K562 (cell line): Measurements from ENCODE around the gene TMC1. TPM values are rescaled to one million over a fixed set of nuclear protein-coding genes. Genes with fewer than 3 reads are reported as not detected.
A peak's percentile ranks its signal among the peaks of the same experiment; 100 is the strongest.

Source experiments
- ATAC-seq: fragments of 200-7000 bp; cut with Tn5 transposase; 3 replicates; pipeline ENCODE4 v1.9.1; 2020; ENCODE audit warnings: moderate library complexity
- BruUV-seq: library from RNA; stranded (reverse); fragments of 400-500 nt; replicated peaks from 2 replicates; lab custom pipeline; 2021; lab: Mats Ljungman, UMichigan
- CTCF ChIA-PET: fragments of 300-600 bp; formaldehyde crosslinking; extraction: SDS; loops from one replicate; lab custom pipeline; 2021; ENCODE audit warnings: low intra/inter-chr PET ratio; lab: Yijun Ruan, JAX
- POLR2A ChIA-PET: fragments of 300-600, 350-650 bp; sonication (Branson Sonifier 250); formaldehyde crosslinking; extraction: SDS; loops from one replicate; lab custom pipeline; 2021; ENCODE audit warnings: antibody characterized with exemption, inconsistent platforms; lab: Yijun Ruan, JAX
- DNase-seq, 4 experiments: peaks; one replicate each; pipeline versions ENCODE4 v3.0.0 to v3.0.0-alpha.2; 2011 to 2018; ENCODE audit warnings: low spot score in 3 of 4, mixed read lengths in 3 of 4; ENCODE audit errors: extremely low read depth in 1 of 4
- FAIRE-seq: peaks from 2 replicates; lab custom pipeline; 2011; peaks lifted over from hg19 to GRCh38; lab: Jason Lieb, UNC
- H2AFZ ChIP-seq: 2 replicates; pipeline ENCODE4 v1.6.0; 2011; ENCODE audit warnings: low read depth, low read length, control low read depth, inconsistent platforms
- H3K27ac ChIP-seq: fragments of 200-600 bp; 3 replicates; pipeline ENCODE4 v1.8.0; 2011; ENCODE audit warnings: low read depth, mild to moderate bottlenecking, control low read depth, inconsistent platforms, low read length, moderate library complexity, mixed read lengths; ENCODE audit errors: extremely low read depth
- H3K27me3 ChIP-seq, 2 experiments: fragments of 300-600 bp in 1 of 2; 2 replicates in 1 of 2; 3 replicates in 1 of 2; pipeline versions ENCODE4 v1.6.0 to v1.8.0; 2011; ENCODE audit warnings: inconsistent platforms in 2 of 2, low read length in 2 of 2, mild to moderate bottlenecking in 1 of 2, mixed read lengths in 1 of 2, moderate library complexity in 1 of 2; ENCODE audit not compliant: control insufficient read depth in 2 of 2, insufficient read depth in 2 of 2
- H3K36me3 ChIP-seq: fragments of 300-600 bp; 3 replicates; pipeline ENCODE4 v1.8.0; 2011; ENCODE audit warnings: mild to moderate bottlenecking, low read length, inconsistent platforms; ENCODE audit not compliant: control insufficient read depth, insufficient read depth
- H3K4me1 ChIP-seq, 2 experiments: fragments of 200-600 bp in 1 of 2; replicated peaks in 1 of 2; 2 replicates in 1 of 2; 3 replicates in 1 of 2; pipeline versions ENCODE4 v1.5.1 to v1.8.0; 2011; ENCODE audit warnings: inconsistent platforms in 2 of 2, low read length in 2 of 2, mild to moderate bottlenecking in 1 of 2, mixed read lengths in 1 of 2, moderate library complexity in 1 of 2; ENCODE audit not compliant: control insufficient read depth in 2 of 2, insufficient read depth in 2 of 2
- H3K4me2 ChIP-seq: 2 replicates; pipeline ENCODE4 v1.6.1; 2011; ENCODE audit warnings: low read length, control low read depth, inconsistent platforms, mixed read lengths; ENCODE audit not compliant: insufficient read depth
- H3K4me3 ChIP-seq: fragments of 200-600 bp; sonication (generic), shearing (Covaris generic); 2 replicates; pipeline ENCODE4 v1.5.1; 2016; ENCODE audit warnings: control low read depth, inconsistent platforms
- H3K79me2 ChIP-seq: fragments of 200-600 bp; 3 replicates; pipeline ENCODE4 v1.8.0; 2011; ENCODE audit warnings: low read length, inconsistent platforms; ENCODE audit not compliant: control insufficient read depth, insufficient read depth
- H3K9ac ChIP-seq, 2 experiments: 2 replicates each; pipeline versions ENCODE4 v1.6.0 to v1.6.1; 2011; ENCODE audit warnings: low read depth in 2 of 2, low read length in 2 of 2, control low read depth in 1 of 2, inconsistent platforms in 1 of 2, mild to moderate bottlenecking in 1 of 2, mixed read lengths in 1 of 2; ENCODE audit not compliant: insufficient read depth in 1 of 2
- H3K9me1 ChIP-seq: one replicate; pipeline ENCODE4 v1.6.0; 2011; ENCODE audit warnings: inconsistent platforms, mild to moderate bottlenecking, low read length, moderate library complexity; ENCODE audit not compliant: control insufficient read depth, insufficient read depth
- H3K9me3 ChIP-seq: replicated peaks from 2 replicates; pipeline ENCODE4 v1.5.1; 2011; ENCODE audit warnings: low read depth, low read length, inconsistent platforms; ENCODE audit not compliant: control insufficient read depth, insufficient read depth
- H4K20me1 ChIP-seq: replicated peaks from 2 replicates; pipeline ENCODE4 v1.6.1; 2011; ENCODE audit warnings: low read length, inconsistent platforms, mixed read lengths; ENCODE audit not compliant: control insufficient read depth, insufficient read depth
- ARID2 ChIP-seq: fragments of 450-650 bp; IDR thresholded peaks from 2 replicates; pipeline ENCODE4 v1.6.1; 2017; ENCODE audit warnings: antibody characterized with exemption, mild to moderate bottlenecking
- ATF7 ChIP-seq: fragments of 450-650 bp; IDR thresholded peaks from 2 replicates; pipeline ENCODE4 v1.7.1; 2014; ENCODE audit warnings: mild to moderate bottlenecking, moderate library complexity
- BACH1 ChIP-seq: fragments of 200-800 bp; sonication (Bioruptor generic); IDR thresholded peaks from 2 replicates; pipeline ENCODE4 v1.6.1; 2016; ENCODE audit warnings: missing genetic modification characterization, missing compliant biosample characterization
- BHLHE40 ChIP-seq: IDR thresholded peaks from 2 replicates; pipeline ENCODE4 v1.6.1; 2011; ENCODE audit warnings: low read length, improper control_type of control experiment
- CC2D1A ChIP-seq: fragments of 450-650 bp; IDR thresholded peaks from 2 replicates; pipeline ENCODE4 v1.6.1; 2017; ENCODE audit warnings: mild to moderate bottlenecking
- ELF4 ChIP-seq: fragments of 450-650 bp; formaldehyde crosslinking; IDR thresholded peaks from 2 replicates; pipeline ENCODE4 v1.4.0; 2022; ENCODE audit warnings: missing genetic modification characterization
- FOXA3 ChIP-seq, 2 experiments: fragments of 450-650 bp in 1 of 2; sonication (generic) in 1 of 2; formaldehyde crosslinking; IDR thresholded peaks in 1 of 2; conservative IDR thresholded peaks in 1 of 2; 2 replicates each; pipeline versions ENCODE4 v1.4.0 to v1.8.0; 2020 to 2022; ENCODE audit warnings: mild to moderate bottlenecking in 2 of 2, missing genetic modification reagents in 1 of 2
- GATA2 ChIP-seq: sonication (generic); formaldehyde crosslinking; IDR thresholded peaks from 2 replicates; pipeline ENCODE4 v1.4.0; 2020; ENCODE audit warnings: mild to moderate bottlenecking, missing genetic modification reagents
- HNRNPL ChIP-seq: fragments of 200-400 bp; formaldehyde crosslinking; IDR thresholded peaks from 2 replicates; pipeline ENCODE4 v1.6.1; 2017; ENCODE audit warnings: low read depth, mild to moderate bottlenecking, low read length
- SIRT6 ChIP-seq: IDR thresholded peaks from one replicate; pipeline ENCODE4 v1.6.1; 2012; ENCODE audit warnings: low read depth, mild to moderate bottlenecking, control low read depth, inconsistent platforms, low read length, moderate library complexity
- SMC3 ChIP-seq: conservative IDR thresholded peaks from 2 replicates; pipeline ENCODE4 v1.6.1; 2011; ENCODE audit warnings: low read depth, low read length, improper control_type of control experiment; ENCODE audit not compliant: insufficient read depth
- ZNF274 ChIP-seq: IDR thresholded peaks from 2 replicates; pipeline ENCODE4 v1.6.1; 2011; ENCODE audit warnings: low read depth, mild to moderate bottlenecking, low read length, moderate library complexity, borderline replicate concordance
- WGBS: fragments of 100-300 bp; shearing (Covaris generic); methylation state at CpG from one replicate; pipeline ENCODE4 v1.1.6; 2016; ENCODE audit warnings: low coverage, mixed read lengths; ENCODE audit not compliant: insufficient coverage; ENCODE audit errors: missing lambda C conversion rate; 5-methylcytosine and 5-hydroxymethylcytosine counted together
- in situ Hi-C: fragments of 300-500 bp; cut with MboI; formaldehyde crosslinking; loops from 4 replicates; pipeline ENCODE4 v1.15.0; 2018; ENCODE audit warnings: inconsistent platforms, mixed read lengths
- intact Hi-C: fragments of 100-400 bp; cut with micrococcal nuclease; formaldehyde crosslinking; loops from 2 replicates; pipeline ENCODE4 v1.14.2; 2022
- polyA plus RNA-seq, 8 experiments: library from polyadenylated mRNA; depleted of rRNA in 4 of 8; stranded (reverse) in 5 of 8; unstranded in 3 of 8; fragments of >200 nt; fragmentation: Nextera tagmentation in 2 of 8; fragmentation: Illumina TruSeq in 1 of 8; extraction: Ambion mirVana in 2 of 8; extraction: Trizol in 1 of 8; gene quantifications; 2 replicates each; pipeline versions ENCODE4 v1.2.1 to v1.2.3, GENCODE V29; 2011 to 2014; ENCODE audit warnings: inconsistent platforms in 1 of 8, missing spikeins in 1 of 8
- total RNA-seq, 7 experiments: library from RNA; depleted of rRNA in 6 of 7; stranded (reverse); fragments of >200 nt in 6 of 7; fragmentation: Illumina TruSeq in 2 of 7; extraction: Trizol in 2 of 7; gene quantifications; 2 replicates each; pipeline versions ENCODE4 v1.2.1 to v1.2.3, GENCODE V29; 2011 to 2021; ENCODE audit warnings: low replicate concordance in 1 of 7
- TF ChIP-seq, protein P1 (sequence below): fragments of 450-650 bp; formaldehyde crosslinking; IDR thresholded peaks from 2 replicates; pipeline ENCODE4 v1.4.0; 2020; ENCODE audit warnings: mild to moderate bottlenecking, moderate library complexity
- TF ChIP-seq, protein P2 (sequence below): fragments of 450-650 bp; formaldehyde crosslinking; IDR thresholded peaks from 2 replicates; pipeline ENCODE4 v1.4.0; 2020; ENCODE audit warnings: mild to moderate bottlenecking, moderate library complexity
- TF ChIP-seq, protein P3 (sequence below), 3 experiments: IDR thresholded peaks in 2 of 3; conservative IDR thresholded peaks in 1 of 3; 2 replicates each; pipeline ENCODE4 v1.5.1; 2011 to 2012; ENCODE audit warnings: low read length in 3 of 3, mild to moderate bottlenecking in 3 of 3, control low read depth in 2 of 3, improper control_type of control experiment in 1 of 3, inconsistent platforms in 1 of 3, low read depth in 1 of 3, mixed read lengths in 1 of 3, moderate library complexity in 1 of 3; ENCODE audit not compliant: insufficient read depth in 2 of 3

The TMC1 gene
- total and polyA plus RNA-seq, 9 of the 15 experiments (the other 6 are each of a cell fraction or from before 2014, with no cell fraction given), result 0.10 to 0.15 TPM; not detected in 7

DNA sequence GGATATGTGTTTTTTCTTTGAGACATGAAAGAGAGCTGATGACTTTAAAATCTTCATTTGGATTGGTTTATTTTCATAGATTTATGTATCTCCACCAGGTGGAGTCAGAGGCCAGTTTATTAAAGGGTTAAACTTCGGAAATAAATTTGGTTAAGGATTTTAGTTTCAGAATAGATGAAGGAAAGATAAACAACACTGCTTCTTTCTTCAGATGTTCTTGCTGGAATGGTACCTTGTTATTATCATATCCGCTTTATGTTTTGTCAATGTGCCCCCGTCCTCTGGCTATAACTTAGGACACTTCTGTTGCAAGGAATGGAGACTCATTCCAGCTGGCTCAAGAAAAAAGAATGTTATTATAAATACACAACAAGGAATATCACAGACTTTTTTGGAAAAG is 350.3 kb downstream of the TMC1 start:
- Histone ChIP-seq H3K27me3 (no peaks in the 10 kb centered on the region), H3K79me2 (no peaks in the 10 kb centered on the region), H4K20me1 (no peaks in the 10 kb centered on the region), H3K4me2 (no peak overlapping the region), H3K9me3 (no peaks in the 10 kb centered on the region), H3K36me3 (no peaks in the 10 kb centered on the region), H3K4me3 (no peak overlapping the region), H2AFZ (peak overlapping the region; percentile 61), H3K9me1 (no peaks in the 10 kb centered on the region), H3K4me1 (no peaks in the 10 kb centered on the region; a peak in 1 of 5 replicates), H3K9ac (no peak overlapping the region), H3K27ac (no peak overlapping the region)
- 50% methylated on average over 3 of the region's 3 CpGs for WGBS
- CTCF ChIA-PET, result interaction anchor here (1.0 to 1.9 kb wide), 4 partner anchors 14 to 328 kb away, joined by 5 to 13 read pairs (median 10); no protein-coding TSS in a partner anchor
- POLR2A ChIA-PET, result interaction anchor here (1.0 to 1.1 kb wide), 2 partner anchors 226 to 301 kb away, joined by 3 to 4 read pairs; no protein-coding TSS in a partner anchor
- intact Hi-C loops (loop anchor here (1.0 to 5.0 kb wide), 5 partner anchors 89 to 331 kb away; no protein-coding TSS in a partner anchor), in situ Hi-C loops (no loop called here)
- peak; percentile 26 for FAIRE-seq
- DNase-seq, result peak in 1 of 4 experiments; percentile 39
- BruUV-seq, result no TSS peak
- ATAC-seq, result 0 out of 3 replicates have a peak, but pooled peaks have one; percentile 40
- 0 out of 2 replicates have a peak, but pooled peaks have one; percentile 19 for TF ChIP-seq CC2D1A
- no peak for TF ChIP-seq SIRT6
- TF ChIP-seq, protein P1, sequence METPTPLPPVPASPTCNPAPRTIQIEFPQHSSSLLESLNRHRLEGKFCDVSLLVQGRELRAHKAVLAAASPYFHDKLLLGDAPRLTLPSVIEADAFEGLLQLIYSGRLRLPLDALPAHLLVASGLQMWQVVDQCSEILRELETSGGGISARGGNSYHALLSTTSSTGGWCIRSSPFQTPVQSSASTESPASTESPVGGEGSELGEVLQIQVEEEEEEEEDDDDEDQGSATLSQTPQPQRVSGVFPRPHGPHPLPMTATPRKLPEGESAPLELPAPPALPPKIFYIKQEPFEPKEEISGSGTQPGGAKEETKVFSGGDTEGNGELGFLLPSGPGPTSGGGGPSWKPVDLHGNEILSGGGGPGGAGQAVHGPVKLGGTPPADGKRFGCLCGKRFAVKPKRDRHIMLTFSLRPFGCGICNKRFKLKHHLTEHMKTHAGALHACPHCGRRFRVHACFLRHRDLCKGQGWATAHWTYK (CRISPR knock-in tag), result no peak
- TF ChIP-seq, protein P2, sequence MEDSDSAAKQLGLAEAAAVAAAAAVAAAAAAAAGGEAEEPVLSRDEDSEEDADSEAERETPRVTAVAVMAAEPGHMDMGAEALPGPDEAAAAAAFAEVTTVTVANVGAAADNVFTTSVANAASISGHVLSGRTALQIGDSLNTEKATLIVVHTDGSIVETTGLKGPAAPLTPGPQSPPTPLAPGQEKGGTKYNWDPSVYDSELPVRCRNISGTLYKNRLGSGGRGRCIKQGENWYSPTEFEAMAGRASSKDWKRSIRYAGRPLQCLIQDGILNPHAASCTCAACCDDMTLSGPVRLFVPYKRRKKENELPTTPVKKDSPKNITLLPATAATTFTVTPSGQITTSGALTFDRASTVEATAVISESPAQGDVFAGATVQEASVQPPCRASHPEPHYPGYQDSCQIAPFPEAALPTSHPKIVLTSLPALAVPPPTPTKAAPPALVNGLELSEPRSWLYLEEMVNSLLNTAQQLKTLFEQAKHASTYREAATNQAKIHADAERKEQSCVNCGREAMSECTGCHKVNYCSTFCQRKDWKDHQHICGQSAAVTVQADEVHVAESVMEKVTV (CRISPR knock-in tag), result peak; percentile 52
- no peak for TF ChIP-seq BHLHE40
- TF ChIP-seq HNRNPL, result no peak
- TF ChIP-seq, protein P3, sequence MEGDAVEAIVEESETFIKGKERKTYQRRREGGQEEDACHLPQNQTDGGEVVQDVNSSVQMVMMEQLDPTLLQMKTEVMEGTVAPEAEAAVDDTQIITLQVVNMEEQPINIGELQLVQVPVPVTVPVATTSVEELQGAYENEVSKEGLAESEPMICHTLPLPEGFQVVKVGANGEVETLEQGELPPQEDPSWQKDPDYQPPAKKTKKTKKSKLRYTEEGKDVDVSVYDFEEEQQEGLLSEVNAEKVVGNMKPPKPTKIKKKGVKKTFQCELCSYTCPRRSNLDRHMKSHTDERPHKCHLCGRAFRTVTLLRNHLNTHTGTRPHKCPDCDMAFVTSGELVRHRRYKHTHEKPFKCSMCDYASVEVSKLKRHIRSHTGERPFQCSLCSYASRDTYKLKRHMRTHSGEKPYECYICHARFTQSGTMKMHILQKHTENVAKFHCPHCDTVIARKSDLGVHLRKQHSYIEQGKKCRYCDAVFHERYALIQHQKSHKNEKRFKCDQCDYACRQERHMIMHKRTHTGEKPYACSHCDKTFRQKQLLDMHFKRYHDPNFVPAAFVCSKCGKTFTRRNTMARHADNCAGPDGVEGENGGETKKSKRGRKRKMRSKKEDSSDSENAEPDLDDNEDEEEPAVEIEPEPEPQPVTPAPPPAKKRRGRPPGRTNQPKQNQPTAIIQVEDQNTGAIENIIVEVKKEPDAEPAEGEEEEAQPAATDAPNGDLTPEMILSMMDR (IDR thresholded peaks at IDR 0.05 in 2 of 3, conservative IDR thresholded peaks at IDR 0.05 in 1 of 3; ENCODE audit: insufficient read depth in 2 of 3, low read depth in 1 of 3, low read length in 3 of 3), result peak; percentile 21 to 61 (median 34); a peak in 3 of 6 replicates
- peak; percentile 17; the same call in 1 of the 2 replicates for TF ChIP-seq GATA2 (CRISPR knock-in tag)
- peak; percentile 26; the same call in 1 of the 2 replicates for TF ChIP-seq ARID2
- TF ChIP-seq BACH1 (tag), result no peak
- no peak for TF ChIP-seq ATF7
- no peak for TF ChIP-seq ELF4 (CRISPR knock-in tag)
- no peak for TF ChIP-seq ZNF274
- TF ChIP-seq SMC3, result peak; percentile 34; the same call in 1 of the 2 replicates
- TF ChIP-seq FOXA3 (CRISPR knock-in tag; conservative IDR thresholded peaks at IDR 0.05 in 1 of 2, IDR thresholded peaks at IDR 0.05 in 1 of 2), result no peak
